ENCODE measurements around the gene RHOG.
"Not testable (repeated sequence)": the region's sequence is repeated elsewhere in the genome, so short reads cannot be mapped to it uniquely, and the experiment has no call there.

DNA sequence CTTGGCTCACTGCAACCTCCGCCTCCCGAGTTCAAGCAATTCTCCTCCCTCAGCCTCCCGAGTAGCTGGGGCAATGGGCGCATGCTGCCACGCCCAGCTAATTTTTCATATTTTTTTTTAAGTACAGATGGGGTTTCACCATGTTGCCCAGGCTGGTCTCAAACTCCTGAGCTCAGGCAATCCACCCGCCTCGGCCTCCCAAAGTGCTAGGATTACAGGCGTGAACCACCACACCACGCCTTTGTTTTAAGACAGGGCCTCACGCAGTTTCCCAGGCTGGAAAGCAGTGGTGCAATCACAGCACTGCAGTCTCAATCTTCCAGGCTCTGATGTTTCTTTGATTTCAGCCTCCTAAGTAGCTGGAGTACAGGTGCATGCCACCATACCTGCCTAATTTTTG is 46.4 kb downstream of the RHOG start:
- TF ChIP-seq EZH2 (IDR thresholded peaks at IDR 0.05; ENCODE audit: low read depth) = not testable (repeated sequence)
- TF ChIP-seq, protein P1, sequence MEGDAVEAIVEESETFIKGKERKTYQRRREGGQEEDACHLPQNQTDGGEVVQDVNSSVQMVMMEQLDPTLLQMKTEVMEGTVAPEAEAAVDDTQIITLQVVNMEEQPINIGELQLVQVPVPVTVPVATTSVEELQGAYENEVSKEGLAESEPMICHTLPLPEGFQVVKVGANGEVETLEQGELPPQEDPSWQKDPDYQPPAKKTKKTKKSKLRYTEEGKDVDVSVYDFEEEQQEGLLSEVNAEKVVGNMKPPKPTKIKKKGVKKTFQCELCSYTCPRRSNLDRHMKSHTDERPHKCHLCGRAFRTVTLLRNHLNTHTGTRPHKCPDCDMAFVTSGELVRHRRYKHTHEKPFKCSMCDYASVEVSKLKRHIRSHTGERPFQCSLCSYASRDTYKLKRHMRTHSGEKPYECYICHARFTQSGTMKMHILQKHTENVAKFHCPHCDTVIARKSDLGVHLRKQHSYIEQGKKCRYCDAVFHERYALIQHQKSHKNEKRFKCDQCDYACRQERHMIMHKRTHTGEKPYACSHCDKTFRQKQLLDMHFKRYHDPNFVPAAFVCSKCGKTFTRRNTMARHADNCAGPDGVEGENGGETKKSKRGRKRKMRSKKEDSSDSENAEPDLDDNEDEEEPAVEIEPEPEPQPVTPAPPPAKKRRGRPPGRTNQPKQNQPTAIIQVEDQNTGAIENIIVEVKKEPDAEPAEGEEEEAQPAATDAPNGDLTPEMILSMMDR (conservative IDR thresholded peaks at IDR 0.05) = not testable (repeated sequence)
